Measurements from ENCODE around the gene C3orf38. TPM values are rescaled to one million over a fixed set of nuclear protein-coding genes. Genes with fewer than 3 reads are reported as not detected.

C3orf38 gene
- total and polyA plus RNA-seq, 9 donors, result 7.2 to 25.8 (median 22.1) TPM

- no peaks in the 10 kb centered on the region for H3K4me1 ChIP-seq (ENCODE audit: insufficient read depth)
- WGBS, 3 donors, result 81 to 95% (median 88%) methylated on average over 1 of the region's 1 CpG
- H3K36me3 ChIP-seq, result no peaks in the 10 kb centered on the region
- no peaks in the 10 kb centered on the region for H3K27me3 ChIP-seq
- DNase-seq, result no peak
- TF ChIP-seq POLR2A (IDR thresholded peaks at IDR 0.05) (no peak), CTCF (IDR thresholded peaks at IDR 0.05) (no peak), EP300 (IDR thresholded peaks at IDR 0.05) (no peak)
- no peaks in the 10 kb centered on the region for H3K9me3 ChIP-seq
- no peak overlapping the region for H3K27ac ChIP-seq
- intact Hi-C loops (cut with DNase I), result no loop called here
- H3K4me3 ChIP-seq, result no peak overlapping the region
Observed at GRCh38 chr3:88131695-88132094, 18.1 kb upstream of the C3orf38 start.

- 57 to 86% (median 85%) methylated on average over 1 of the region's 1 CpG for WGBS, 3 donors
- no peak for DNase-seq
- Histone ChIP-seq H3K27me3 (no peaks in the 10 kb centered on the region), H3K27ac (no peak overlapping the region), H3K4me1 (ENCODE audit: insufficient read depth) (no peaks in the 10 kb centered on the region), H3K4me3 (no peak overlapping the region), H3K36me3 (no peaks in the 10 kb centered on the region), H3K9me3 (no peaks in the 10 kb centered on the region)
- intact Hi-C loops (cut with DNase I), result no loop called here
- TF ChIP-seq POLR2A (IDR thresholded peaks at IDR 0.05) (no peak), CTCF (IDR thresholded peaks at IDR 0.05) (no peak), EP300 (IDR thresholded peaks at IDR 0.05) (no peak)
Observed at GRCh38 chr3:88132894-88133293, 16.9 kb upstream of the C3orf38 start.

- intact Hi-C loops (cut with DNase I), result no loop called here
- no peaks in the 10 kb centered on the region for H3K9me3 ChIP-seq
- H3K4me1 ChIP-seq (ENCODE audit: insufficient read depth), result no peaks in the 10 kb centered on the region
- TF ChIP-seq POLR2A (IDR thresholded peaks at IDR 0.05), result no peak
- TF ChIP-seq CTCF (IDR thresholded peaks at IDR 0.05), result no peak
- no peak for TF ChIP-seq EP300 (IDR thresholded peaks at IDR 0.05)
- no peaks in the 10 kb centered on the region for H3K36me3 ChIP-seq
- no peaks in the 10 kb centered on the region for H3K27me3 ChIP-seq
- 0 to 42% (median 3%) methylated on average over 1 of the region's 1 CpG for WGBS, 3 donors
- no peak overlapping the region for H3K27ac ChIP-seq
- no peak for DNase-seq
- no peak overlapping the region for H3K4me3 ChIP-seq
Observed at GRCh38 chr3:88133711-88134263, 16.0 kb upstream of the C3orf38 start.

GRCh38 chr3:88137836-88138235, 11.9 kb upstream of the C3orf38 start:
- no peak for TF ChIP-seq CTCF (IDR thresholded peaks at IDR 0.05)
- no peak for TF ChIP-seq EP300 (IDR thresholded peaks at IDR 0.05)
- TF ChIP-seq POLR2A (IDR thresholded peaks at IDR 0.05), result no peak
- no peaks in the 10 kb centered on the region for H3K27me3 ChIP-seq
- H3K9me3 ChIP-seq, result no peaks in the 10 kb centered on the region
- H3K4me3 ChIP-seq, result no peak overlapping the region
- H3K27ac ChIP-seq, result no peak overlapping the region
- DNase-seq, result no peak
- intact Hi-C loops (cut with DNase I), result no loop called here
- no peaks in the 10 kb centered on the region for H3K36me3 ChIP-seq
- no peaks in the 10 kb centered on the region for H3K4me1 ChIP-seq (ENCODE audit: insufficient read depth)
- WGBS, 3 donors, result 87 to 91% (median 90%) methylated on average over 1 of the region's 1 CpG
